ENCODE data around the gene PPARG. TPM values are rescaled to one million over a fixed set of nuclear protein-coding genes. Genes with fewer than 3 reads are reported as not detected.
"Not testable (repeated sequence)": the region's sequence is repeated elsewhere in the genome, so short reads cannot be mapped to it uniquely, and the experiment has no call there.

PPARG gene
- total and polyA plus RNA-seq, 4 donors = 5.2 to 15.7 (median 7.0) TPM

DNA sequence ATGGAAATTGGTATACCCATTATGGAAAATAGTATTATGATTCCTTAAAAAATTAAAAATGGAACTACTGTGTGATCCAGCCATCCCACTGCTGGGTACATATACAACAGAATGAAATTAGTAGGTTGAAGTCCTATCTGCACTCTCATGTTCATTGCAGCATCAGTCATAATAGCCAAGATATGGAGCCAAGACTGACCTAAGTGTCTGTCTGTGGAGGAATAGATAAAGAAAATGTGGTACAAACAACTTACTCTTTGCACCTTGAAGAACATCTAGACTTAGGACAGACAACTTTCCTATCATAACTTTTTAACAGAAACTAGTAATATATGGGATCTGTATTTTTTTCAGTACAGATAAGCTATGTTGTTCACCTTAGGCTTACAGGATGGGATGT lies 30.0 kb upstream of the PPARG start:
- no peak for DNase-seq (ENCODE audit: low spot score)

DNA sequence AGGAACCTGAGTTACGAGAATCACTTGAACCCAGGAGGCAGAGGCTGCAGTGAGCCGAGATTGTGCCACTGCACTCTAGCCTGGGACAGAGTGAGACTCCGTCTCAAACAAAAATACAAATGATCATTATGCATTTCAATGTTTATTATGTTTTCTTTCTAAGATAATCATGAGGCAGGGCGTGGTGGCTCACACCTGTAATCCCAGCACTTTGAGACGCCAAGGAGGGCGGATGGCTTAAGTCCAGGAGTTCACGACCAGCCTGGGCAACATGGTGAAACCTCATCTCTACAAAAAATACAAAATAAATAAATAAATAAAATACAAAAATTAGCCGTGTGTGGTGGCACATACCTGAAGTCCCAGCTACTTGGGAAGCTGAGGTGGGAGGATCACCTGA lies 26.7 kb upstream of the PPARG start:
- not testable (repeated sequence) for H3K9me3 ChIP-seq (ENCODE audit: control insufficient read depth in 4 of 4, low read length in 3 of 4); H3K36me3 ChIP-seq (ENCODE audit: control insufficient read depth in 4 of 4, insufficient read depth in 3 of 4, low read depth in 1 of 4, low read length in 3 of 4); H3K27ac ChIP-seq (ENCODE audit: low read depth in 1 of 2, low read length in 2 of 2); H3K27me3 ChIP-seq (ENCODE audit: control insufficient read depth in 4 of 4, insufficient read depth in 4 of 4, low read length in 3 of 4); H3K9ac ChIP-seq (ENCODE audit: low read depth in 1 of 2, low read length in 2 of 2); H3K4me3 ChIP-seq (ENCODE audit: low read depth in 1 of 3, low read length in 3 of 3); DNase-seq (ENCODE audit: low spot score); H3K4me1 ChIP-seq (ENCODE audit: control insufficient read depth in 4 of 4, insufficient read depth in 4 of 4, low read length in 3 of 4)
- WGBS = 91% methylated on average over 8 of the region's 8 CpGs

More for the DNA sequence above, 30.0 kb upstream of the PPARG start:
- Histone ChIP-seq H3K27me3 (ENCODE audit: control insufficient read depth in 4 of 4, insufficient read depth in 4 of 4, low read length in 3 of 4) (no peaks in the 10 kb centered on the region), H3K4me3 (ENCODE audit: low read depth in 1 of 3, low read length in 3 of 3) (no peak overlapping the region), H3K9me3 (ENCODE audit: control insufficient read depth in 4 of 4, low read length in 3 of 4) (no peaks in the 10 kb centered on the region), H3K9ac (ENCODE audit: low read depth in 1 of 2, low read length in 2 of 2) (no peak overlapping the region), H3K4me1 (ENCODE audit: control insufficient read depth in 4 of 4, insufficient read depth in 4 of 4, low read length in 3 of 4) (peaks cover 0 to 4% (median 1%) of the 10 kb centered on the region in 4 donors), H3K27ac (ENCODE audit: low read depth in 1 of 2, low read length in 2 of 2) (no peak overlapping the region), H3K36me3 (ENCODE audit: control insufficient read depth in 4 of 4, insufficient read depth in 3 of 4, low read depth in 1 of 4, low read length in 3 of 4) (no peaks in the 10 kb centered on the region)
- TF ChIP-seq FOXA1 (IDR thresholded peaks at IDR 0.05) (no peak), HNF4G (IDR thresholded peaks at IDR 0.05) (no peak), FOXA2 (IDR thresholded peaks at IDR 0.05) (no peak), RAD21 (IDR thresholded peaks at IDR 0.05) (no peak), HNF4A (conservative IDR thresholded peaks at IDR 0.05) (no peak), JUND (IDR thresholded peaks at IDR 0.05) (no peak), NR2F2 (IDR thresholded peaks at IDR 0.05) (no peak), GABPA (IDR thresholded peaks at IDR 0.05 in 1 of 2, conservative IDR thresholded peaks at IDR 0.05 in 1 of 2) (no peak), RXRA (IDR thresholded peaks at IDR 0.05) (no peak), SP1 (IDR thresholded peaks at IDR 0.05) (no peak), YY1 (IDR thresholded peaks at IDR 0.05) (no peak)
- TF ChIP-seq, protein P1, sequence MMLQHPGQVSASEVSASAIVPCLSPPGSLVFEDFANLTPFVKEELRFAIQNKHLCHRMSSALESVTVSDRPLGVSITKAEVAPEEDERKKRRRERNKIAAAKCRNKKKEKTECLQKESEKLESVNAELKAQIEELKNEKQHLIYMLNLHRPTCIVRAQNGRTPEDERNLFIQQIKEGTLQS (IDR thresholded peaks at IDR 0.05) = no peak
- TF ChIP-seq, protein P2, sequence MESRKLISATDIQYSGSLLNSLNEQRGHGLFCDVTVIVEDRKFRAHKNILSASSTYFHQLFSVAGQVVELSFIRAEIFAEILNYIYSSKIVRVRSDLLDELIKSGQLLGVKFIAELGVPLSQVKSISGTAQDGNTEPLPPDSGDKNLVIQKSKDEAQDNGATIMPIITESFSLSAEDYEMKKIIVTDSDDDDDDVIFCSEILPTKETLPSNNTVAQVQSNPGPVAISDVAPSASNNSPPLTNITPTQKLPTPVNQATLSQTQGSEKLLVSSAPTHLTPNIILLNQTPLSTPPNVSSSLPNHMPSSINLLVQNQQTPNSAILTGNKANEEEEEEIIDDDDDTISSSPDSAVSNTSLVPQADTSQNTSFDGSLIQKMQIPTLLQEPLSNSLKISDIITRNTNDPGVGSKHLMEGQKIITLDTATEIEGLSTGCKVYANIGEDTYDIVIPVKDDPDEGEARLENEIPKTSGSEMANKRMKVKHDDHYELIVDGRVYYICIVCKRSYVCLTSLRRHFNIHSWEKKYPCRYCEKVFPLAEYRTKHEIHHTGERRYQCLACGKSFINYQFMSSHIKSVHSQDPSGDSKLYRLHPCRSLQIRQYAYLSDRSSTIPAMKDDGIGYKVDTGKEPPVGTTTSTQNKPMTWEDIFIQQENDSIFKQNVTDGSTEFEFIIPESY (IDR thresholded peaks at IDR 0.05) = no peak

DNA sequence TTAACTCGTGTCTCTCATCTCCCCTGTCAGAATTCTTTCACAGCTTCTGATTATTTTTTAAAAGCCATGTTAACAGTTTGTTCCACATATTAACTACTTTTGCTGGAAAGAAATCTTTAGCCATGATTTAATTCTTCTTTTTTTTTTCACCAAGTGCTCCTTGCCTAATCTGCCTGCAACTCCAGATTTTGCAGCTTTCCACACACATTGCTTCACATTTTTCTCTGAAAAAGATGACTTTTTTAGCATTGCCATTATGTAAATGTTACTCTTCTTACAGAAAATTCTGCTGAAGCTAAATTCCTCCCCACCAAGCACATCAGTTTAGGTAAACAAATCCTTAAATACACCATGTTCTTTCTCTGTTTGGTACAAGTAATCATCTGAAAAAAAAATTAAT lies 23.4 kb upstream of the PPARG start:
- peaks cover 0 to 5% (median 0%) of the 10 kb centered on the region in 4 donors for H3K4me1 ChIP-seq (ENCODE audit: control insufficient read depth in 4 of 4, insufficient read depth in 4 of 4, low read length in 3 of 4)
- DNase-seq (ENCODE audit: low spot score) = no peak
- H3K36me3 ChIP-seq (ENCODE audit: control insufficient read depth in 4 of 4, insufficient read depth in 3 of 4, low read depth in 1 of 4, low read length in 3 of 4) = no peaks in the 10 kb centered on the region
- no peak for TF ChIP-seq NR2F2 (IDR thresholded peaks at IDR 0.05)
- TF ChIP-seq FOXA2 (IDR thresholded peaks at IDR 0.05) = no peak
- TF ChIP-seq, protein P2 (IDR thresholded peaks at IDR 0.05) = no peak
- no peak for TF ChIP-seq SP1 (IDR thresholded peaks at IDR 0.05)
- TF ChIP-seq, protein P3, sequence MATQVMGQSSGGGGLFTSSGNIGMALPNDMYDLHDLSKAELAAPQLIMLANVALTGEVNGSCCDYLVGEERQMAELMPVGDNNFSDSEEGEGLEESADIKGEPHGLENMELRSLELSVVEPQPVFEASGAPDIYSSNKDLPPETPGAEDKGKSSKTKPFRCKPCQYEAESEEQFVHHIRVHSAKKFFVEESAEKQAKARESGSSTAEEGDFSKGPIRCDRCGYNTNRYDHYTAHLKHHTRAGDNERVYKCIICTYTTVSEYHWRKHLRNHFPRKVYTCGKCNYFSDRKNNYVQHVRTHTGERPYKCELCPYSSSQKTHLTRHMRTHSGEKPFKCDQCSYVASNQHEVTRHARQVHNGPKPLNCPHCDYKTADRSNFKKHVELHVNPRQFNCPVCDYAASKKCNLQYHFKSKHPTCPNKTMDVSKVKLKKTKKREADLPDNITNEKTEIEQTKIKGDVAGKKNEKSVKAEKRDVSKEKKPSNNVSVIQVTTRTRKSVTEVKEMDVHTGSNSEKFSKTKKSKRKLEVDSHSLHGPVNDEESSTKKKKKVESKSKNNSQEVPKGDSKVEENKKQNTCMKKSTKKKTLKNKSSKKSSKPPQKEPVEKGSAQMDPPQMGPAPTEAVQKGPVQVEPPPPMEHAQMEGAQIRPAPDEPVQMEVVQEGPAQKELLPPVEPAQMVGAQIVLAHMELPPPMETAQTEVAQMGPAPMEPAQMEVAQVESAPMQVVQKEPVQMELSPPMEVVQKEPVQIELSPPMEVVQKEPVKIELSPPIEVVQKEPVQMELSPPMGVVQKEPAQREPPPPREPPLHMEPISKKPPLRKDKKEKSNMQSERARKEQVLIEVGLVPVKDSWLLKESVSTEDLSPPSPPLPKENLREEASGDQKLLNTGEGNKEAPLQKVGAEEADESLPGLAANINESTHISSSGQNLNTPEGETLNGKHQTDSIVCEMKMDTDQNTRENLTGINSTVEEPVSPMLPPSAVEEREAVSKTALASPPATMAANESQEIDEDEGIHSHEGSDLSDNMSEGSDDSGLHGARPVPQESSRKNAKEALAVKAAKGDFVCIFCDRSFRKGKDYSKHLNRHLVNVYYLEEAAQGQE (IDR thresholded peaks at IDR 0.05) = no peak
- TF ChIP-seq, protein P4, sequence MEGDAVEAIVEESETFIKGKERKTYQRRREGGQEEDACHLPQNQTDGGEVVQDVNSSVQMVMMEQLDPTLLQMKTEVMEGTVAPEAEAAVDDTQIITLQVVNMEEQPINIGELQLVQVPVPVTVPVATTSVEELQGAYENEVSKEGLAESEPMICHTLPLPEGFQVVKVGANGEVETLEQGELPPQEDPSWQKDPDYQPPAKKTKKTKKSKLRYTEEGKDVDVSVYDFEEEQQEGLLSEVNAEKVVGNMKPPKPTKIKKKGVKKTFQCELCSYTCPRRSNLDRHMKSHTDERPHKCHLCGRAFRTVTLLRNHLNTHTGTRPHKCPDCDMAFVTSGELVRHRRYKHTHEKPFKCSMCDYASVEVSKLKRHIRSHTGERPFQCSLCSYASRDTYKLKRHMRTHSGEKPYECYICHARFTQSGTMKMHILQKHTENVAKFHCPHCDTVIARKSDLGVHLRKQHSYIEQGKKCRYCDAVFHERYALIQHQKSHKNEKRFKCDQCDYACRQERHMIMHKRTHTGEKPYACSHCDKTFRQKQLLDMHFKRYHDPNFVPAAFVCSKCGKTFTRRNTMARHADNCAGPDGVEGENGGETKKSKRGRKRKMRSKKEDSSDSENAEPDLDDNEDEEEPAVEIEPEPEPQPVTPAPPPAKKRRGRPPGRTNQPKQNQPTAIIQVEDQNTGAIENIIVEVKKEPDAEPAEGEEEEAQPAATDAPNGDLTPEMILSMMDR (IDR thresholded peaks at IDR 0.05; ENCODE audit: low read depth, low read length, missing input control) = no peak
- no peak for TF ChIP-seq RXRA (IDR thresholded peaks at IDR 0.05)
- no peak for TF ChIP-seq RAD21 (IDR thresholded peaks at IDR 0.05)
- no peak overlapping the region for H3K9ac ChIP-seq (ENCODE audit: low read depth in 1 of 2, low read length in 2 of 2)
- no peak overlapping the region for H3K4me3 ChIP-seq (ENCODE audit: low read depth in 1 of 3, low read length in 3 of 3)
- H3K27ac ChIP-seq (ENCODE audit: low read depth in 1 of 2, low read length in 2 of 2) = no peak overlapping the region
- H3K27me3 ChIP-seq (ENCODE audit: control insufficient read depth in 4 of 4, insufficient read depth in 4 of 4, low read length in 3 of 4) = no peaks in the 10 kb centered on the region
- H3K9me3 ChIP-seq (ENCODE audit: control insufficient read depth in 4 of 4, low read length in 3 of 4) = no peaks in the 10 kb centered on the region
- 73% methylated on average over 1 of the region's 1 CpG for WGBS
